HG03558 (cell line): ENCODE data around the gene MCC.
"Not testable (repeated sequence)": the region's sequence is repeated elsewhere in the genome, so short reads cannot be mapped to it uniquely, and the experiment has no call there.

Experiments
- ATAC-seq: cut with Tn5 transposase; IDR thresholded peaks from one replicate; pipeline ENCODE4 v1.9.1; 2021; ENCODE audit warnings: moderate number of reproducible peaks; ENCODE audit not compliant: unreplicated experiment; ENCODE audit errors: extremely low read depth

MCC gene

DNA sequence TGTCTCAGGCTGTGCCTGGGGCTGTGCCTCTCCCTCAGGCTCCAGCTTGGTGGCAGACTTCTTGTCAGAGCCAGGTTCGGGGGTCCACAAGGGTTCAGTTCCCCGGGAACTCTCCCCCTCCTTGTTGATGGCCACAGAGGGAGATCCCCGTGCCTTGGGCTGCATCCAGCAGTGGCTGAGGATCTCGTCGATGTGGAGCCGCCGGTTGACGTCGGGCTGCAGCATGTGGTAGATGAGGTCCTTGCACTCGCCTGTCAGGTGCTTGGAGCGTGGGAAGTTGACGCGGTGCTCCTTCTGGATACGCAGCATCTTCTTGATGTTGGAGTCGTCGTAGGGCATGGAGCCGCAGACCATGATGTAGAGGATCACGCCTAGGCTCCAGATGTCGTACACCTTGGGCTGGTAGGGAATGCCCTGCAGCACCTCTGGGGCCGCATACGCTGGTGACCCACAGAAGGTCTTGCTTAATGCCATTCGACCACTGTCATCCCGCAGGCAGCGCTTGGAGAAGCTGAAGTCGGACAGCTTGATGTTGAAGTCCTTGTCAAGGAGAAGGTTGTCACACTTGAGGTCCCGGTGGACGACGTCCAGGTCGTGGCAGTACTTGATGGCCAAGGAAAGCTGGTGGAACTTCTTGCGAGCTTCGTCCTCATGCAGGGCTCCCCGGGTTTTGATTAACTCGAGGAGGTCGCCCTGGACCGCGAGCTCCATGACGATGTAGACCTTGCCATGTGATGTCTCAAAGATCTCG is 54.2 kb downstream of the MCC start:
- no peak for ATAC-seq

- ATAC-seq, result no peak
These were observed 55.2 kb downstream of the MCC start for GRCh38 chr5:113433071-113433470.

DNA sequence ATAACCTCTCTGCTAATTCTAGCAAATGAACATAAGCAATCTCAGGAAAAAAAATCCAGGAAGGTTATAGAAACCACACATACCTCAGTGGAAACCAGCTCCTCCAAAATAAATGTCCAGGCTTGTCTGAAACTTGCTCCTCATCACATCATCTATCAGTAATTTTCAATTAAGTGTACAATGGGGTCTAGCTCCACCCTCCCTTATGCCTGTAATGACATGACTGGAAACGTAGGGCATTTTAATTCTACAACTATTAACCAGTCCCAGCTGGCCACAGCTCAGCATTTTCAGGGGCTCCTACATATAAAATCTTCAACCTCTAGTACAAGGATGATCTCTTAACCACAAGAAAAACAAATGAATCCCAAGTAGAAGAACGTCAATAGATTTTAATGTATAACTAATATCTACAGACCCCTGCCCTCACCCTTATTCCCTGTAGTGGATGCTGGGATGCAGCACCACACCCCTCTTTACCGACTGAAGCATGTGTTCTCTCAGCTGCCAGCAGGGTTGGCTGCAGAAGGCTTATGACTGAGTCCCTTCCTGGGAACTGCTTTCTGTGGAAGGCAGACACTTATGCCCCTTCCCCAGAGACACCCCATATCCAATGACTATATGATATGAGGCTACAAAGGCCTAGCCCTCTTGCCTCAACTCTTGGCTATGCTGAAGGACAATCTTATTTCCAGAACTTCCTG is 60.2 kb downstream of the MCC start:
- ATAC-seq, result no peak

- no peak for ATAC-seq
These were observed 62.3 kb downstream of the MCC start for GRCh38 chr5:113425909-113426308.

- no peak for ATAC-seq
These were observed 66.6 kb downstream of the MCC start for GRCh38 chr5:113421693-113422092.

GRCh38 chr5:113405530-113405929 is 82.7 kb downstream of the MCC start:
- no peak for ATAC-seq

DNA sequence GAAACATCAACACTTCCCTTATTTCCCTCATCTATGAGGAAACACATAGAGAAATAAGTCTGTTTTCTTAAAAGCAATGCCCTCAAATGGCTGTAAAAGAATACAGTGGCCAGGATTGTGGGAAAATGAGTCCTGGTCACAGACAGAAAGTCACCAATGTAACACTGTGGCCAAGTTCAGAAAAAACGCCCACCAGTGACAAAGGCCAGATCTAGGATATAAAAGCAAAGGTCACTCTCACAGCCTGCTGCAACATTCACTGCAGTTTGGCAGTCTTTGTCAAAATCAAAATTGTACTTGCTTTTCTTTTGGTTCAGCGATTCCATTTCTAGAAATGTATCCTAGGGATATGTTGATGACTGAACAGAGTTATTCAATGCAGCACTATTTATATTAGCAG is 84.0 kb downstream of the MCC start:
- ATAC-seq, result no peak

GRCh38 chr5:113397986-113398385 is 90.3 kb downstream of the MCC start:
- ATAC-seq, result not testable (repeated sequence)

DNA sequence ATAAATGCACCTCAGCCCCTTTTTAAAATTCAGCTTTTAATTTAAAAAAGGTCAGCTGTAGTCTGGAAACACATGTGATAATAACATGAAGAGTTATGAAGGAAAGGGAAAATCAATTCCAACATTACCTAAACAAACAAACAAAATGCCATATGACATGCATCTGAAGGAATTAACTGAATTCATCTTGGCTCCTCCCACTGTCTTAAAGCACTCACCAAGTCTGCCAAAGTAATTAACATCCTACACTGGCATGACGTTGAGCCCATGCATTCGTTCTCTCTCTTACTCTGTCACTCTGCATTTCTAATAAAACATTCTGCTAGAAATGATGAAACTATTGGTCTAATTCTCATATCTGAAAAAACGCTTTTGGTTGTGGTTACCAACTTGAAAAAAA is 91.2 kb downstream of the MCC start:
- no peak for ATAC-seq

DNA sequence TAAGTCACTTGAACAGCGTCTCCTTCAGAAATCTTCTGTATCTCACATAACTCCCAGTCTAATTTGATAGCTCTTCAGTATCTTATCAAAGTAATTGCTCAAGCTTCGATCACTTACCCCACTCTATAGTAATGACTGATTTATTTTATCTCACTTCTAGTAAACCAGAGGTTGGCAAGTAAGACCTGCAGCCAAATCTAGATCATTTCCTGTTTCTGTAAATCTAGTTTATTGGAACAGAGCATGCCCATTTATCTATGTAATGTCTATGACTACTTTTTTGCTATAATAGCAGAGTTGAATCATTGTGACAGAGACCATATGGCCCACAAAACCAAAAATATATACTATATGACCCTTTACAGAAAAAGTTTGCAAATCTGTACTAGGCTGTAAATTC is 93.6 kb downstream of the MCC start:
- no peak for ATAC-seq

- no peak for ATAC-seq
These were observed 98.0 kb downstream of the MCC start for GRCh38 chr5:113390224-113390623.

- ATAC-seq, result no peak
These were observed 99.1 kb downstream of the MCC start for GRCh38 chr5:113389116-113389515.

DNA sequence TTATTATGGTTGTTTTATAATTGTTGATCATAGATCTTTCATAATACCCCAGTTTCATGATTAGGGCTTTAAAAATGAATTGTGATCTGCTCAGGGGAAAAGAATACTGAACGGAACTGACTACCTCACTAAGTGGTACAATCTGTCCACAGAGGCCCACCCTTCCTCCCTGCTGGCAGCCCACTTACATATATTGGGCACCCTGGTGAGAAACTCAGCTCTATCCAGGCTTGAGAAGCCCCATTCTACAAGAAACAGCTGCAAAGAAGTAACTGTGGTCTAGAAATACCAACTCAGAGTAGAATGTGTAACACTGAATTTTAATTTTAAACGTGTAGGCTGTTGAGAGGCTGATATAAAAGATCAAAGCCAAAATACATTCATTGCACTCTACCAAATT is 100.4 kb downstream of the MCC start:
- ATAC-seq, result no peak

- ATAC-seq, result no peak
These were observed 103.4 kb downstream of the MCC start for GRCh38 chr5:113384782-113385285.

GRCh38 chr5:113382731-113383130 is 105.5 kb downstream of the MCC start:
- no peak for ATAC-seq

DNA sequence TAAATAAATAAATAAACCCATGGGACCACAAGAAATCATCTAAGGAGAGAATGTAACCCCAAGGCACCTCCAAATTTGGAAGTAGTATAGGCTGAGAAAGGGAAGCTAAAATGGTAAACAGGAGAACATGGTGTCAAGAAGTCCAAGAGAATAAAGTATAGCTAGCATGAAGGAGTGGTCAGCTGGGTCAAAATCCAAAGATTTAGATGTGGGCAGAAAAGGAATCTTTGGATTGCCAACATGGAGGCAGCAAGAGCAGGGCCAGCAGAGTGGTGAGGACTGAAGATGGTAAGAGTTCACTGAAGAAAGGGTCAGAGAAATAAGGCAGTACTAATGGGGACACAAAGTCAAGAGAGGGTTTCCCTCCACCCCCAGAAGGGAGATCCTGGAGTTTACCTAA is 106.5 kb downstream of the MCC start:
- ATAC-seq, result no peak

DNA sequence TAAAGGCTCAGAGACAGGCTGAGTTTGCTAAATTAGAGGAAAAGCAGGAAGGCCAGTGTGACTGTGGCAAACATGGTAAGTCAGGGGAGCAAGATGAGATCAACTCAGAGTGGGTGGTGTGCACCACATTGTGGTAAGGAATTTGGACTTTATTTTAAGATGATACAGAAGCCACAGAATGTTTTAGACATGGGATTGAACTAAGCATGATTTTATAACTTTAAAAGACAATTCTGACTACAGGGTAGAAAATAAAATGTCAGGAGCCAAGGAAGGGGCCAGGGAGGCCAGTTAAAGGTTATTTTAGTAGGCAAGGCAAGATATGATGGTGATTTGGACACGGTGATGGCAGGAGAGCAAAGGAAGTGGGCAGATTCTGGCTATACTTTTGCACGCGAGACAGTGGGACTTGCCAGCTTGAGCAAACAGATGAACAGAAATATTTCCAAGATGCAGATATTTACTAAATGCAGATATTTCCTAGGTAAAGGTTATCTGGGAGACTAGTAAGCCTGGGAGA is 107.4 kb downstream of the MCC start:
- no peak for ATAC-seq

DNA sequence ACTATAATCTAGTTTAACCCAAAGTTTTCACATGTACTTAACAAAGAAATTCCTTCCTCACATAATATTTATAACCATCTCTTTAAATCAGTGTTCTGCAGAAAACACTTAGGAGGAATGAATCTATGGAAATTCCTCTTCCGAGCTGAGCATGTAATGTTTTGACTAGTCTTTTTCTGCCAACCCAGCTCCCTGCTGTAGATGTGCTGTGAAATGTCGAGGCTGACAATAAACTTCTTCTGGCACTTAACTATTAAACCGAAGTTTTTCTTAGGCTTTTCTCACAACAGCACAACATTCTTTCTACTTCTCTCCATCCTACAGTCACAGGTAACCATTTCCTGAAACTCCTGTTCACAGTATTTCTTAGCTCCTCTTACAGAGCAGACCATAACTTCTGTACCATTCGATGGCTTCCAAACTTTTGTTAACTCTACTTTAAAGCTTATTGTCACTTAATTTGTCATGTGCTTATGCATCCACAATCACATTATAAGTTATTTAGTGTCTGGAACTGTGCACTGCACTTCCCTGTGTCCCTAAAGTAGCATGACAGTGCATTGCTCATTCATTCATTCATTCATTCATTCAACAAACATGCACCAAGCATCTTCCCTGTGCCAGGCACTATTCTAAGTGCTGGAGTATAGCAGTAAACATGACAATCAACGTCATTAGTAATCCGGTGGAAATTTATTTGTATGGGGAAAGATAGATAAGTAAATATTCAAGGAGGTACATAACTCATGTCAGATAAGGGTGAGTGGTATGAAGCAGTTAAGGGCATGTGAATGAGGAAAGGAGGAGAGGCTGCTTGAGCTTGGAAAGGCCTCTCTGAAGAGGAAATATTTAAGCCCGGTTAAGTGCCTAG is 108.1 kb downstream of the MCC start:
- ATAC-seq, result no peak

GRCh38 chr5:113378959-113379541 is 109.2 kb downstream of the MCC start:
- ATAC-seq, result no peak

DNA sequence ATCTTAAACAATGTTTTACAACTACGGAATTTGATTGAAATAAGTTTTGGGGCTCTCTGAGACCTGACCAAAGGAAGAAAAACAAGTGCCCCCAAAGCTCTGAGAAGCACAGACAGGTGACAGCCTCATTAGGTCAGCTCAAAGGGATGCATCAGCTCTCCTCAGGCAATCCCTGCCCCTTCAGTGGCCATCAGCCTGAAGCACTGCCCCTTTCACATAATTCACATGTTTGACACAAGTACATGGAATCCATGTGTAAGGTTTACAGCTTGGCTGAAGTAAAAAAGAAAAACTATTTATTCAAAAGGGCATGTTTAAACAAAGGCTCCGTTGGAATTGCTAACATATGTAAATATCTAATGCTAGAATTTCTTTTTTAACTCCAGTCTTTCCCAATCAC is 109.7 kb downstream of the MCC start:
- no peak for ATAC-seq
